ENCODE measurements around the gene TMEM231. TPM values are rescaled to one million over a fixed set of nuclear protein-coding genes. Genes with fewer than 3 reads are reported as not detected.
A peak's percentile ranks its signal among the peaks of the same experiment; 100 is the strongest.
"Not testable (repeated sequence)": the region's sequence is repeated elsewhere in the genome, so short reads cannot be mapped to it uniquely, and the experiment has no call there.

Gene TMEM231
- 10 to 100 TPM; 12.1 to 21.2 (median 20.2) TPM for polyA plus RNA-seq (ENCODE audit: insufficient read length in 4 of 4)

DNA sequence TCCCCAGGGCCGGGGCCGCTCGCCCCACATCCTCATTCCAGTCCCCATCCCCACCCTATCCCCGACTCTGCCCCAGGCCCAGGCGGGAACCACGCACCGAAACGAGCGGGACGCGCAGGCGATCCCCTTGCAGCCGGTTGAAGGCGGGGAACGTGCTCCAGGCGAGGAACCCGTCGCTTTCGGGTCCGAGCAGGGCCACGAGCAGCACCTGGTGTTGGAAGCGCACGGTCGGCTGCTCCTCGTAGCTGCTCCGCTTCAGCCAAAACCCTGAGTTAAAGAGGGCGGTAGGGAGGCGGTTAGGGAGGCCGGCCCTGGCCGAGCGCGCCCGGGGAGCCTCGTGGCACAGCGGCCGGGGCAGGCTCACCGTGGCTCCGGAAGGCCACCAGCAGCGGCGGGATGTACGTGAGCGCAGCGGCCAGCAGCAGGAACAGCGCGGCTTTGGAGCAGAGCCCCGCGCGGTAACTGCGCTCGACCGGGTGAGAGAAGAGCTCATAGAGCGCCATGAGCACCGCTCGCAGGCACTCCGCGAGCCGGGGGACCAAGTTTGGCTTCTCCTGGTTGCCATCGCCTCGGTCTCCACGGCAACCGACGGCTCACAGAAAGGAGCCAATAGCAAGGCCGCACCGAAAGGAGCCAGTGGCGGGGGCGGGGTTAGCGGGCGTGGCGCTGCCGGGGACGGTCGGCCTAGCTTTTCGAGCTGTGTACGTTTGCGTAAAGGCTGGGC, at the start of gene TMEM231:
TSS of gene TMEM231 (minus strand) at position 546 of the 724 bp plus-strand sequence. CDS start at position 503, 43 bp downstream.
- peak; percentile 79 to 89 (median 86) for DNase-seq (ENCODE audit: low read depth in 4 of 4, low spot score in 3 of 4)

GRCh38 chr16:75603241-75603640, 47.2 kb upstream of the TMEM231 start:
- no peak for DNase-seq (ENCODE audit: low read depth in 4 of 4, low spot score in 3 of 4)

GRCh38 chr16:75599452-75600277, 43.6 kb upstream of the TMEM231 start:
- no peak for DNase-seq (ENCODE audit: low read depth in 4 of 4, low spot score in 3 of 4)

GRCh38 chr16:75593825-75594820, 38.1 kb upstream of the TMEM231 start:
- no peak for DNase-seq (ENCODE audit: low read depth in 4 of 4, low spot score in 3 of 4)

DNA sequence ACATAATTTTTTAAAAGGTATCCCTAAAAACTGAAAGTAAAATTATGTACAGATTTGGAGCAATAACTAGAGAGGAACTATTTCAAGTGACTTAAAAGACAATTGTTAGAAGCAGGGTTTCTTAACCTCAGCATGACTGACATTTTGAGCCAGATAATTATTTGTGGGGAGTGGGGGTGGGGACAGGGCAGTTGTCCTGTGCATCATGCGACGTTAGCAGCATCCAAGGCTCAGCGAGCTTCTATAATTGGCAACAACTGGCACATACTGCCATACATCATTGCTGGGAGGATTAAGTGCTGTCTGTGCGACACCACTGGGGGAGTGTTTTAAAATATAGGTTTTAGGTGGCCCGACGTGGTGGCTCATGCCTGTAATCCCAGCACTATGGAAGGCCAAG, 37.3 kb upstream of the TMEM231 start:
- no peak for DNase-seq (ENCODE audit: low read depth in 4 of 4, low spot score in 3 of 4)

GRCh38 chr16:75591927-75592326, 35.9 kb upstream of the TMEM231 start:
- not testable (repeated sequence) for DNase-seq (ENCODE audit: low read depth in 4 of 4, low spot score in 3 of 4)

DNA sequence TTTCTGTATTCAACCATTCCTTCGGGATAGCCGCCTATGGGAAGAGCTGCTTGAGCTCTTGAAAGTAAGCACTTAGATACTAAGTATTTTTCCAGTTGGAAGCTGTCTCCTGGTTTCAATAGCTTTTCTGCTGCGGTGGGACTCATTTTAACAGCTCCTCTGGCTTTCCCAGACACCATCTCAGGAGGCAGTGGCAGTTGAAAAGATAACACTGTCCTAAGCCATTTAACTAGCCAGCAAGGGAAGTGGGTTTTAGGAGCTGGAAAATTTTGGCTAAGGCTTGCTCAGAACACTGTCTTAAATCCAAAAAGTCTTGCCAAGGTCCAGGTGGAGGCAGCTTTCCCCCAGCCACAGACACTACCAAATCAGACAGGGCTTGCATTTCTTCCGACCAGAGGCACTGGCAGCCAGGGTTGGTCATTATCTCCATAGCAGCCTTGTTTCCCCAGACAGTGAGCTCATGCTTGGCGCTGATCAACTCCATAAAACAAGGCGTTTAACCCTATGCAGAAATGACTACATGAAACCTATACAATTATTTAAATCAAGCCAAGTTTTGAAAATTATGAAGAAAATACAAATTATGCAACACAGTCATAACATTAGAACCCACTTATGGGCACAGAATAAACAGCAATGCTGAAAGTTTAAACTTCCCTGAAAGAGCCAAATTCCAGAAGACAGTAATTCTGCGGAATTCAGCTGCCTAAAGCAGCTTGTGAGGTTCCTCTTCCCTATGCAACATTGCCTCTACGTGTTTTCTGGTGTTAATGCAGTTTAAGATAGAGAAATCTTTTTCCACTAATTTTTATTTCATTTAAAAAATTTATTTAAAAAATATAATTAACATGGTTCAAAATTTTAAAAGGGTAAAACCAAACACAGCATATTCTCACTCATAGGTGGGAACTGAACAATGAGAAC, 35.1 kb upstream of the TMEM231 start:
- DNase-seq (ENCODE audit: low read depth in 4 of 4, low spot score in 3 of 4) = no peak

GRCh38 chr16:75589306-75589705, 33.3 kb upstream of the TMEM231 start:
- no peak for DNase-seq (ENCODE audit: low read depth in 4 of 4, low spot score in 3 of 4)

DNA sequence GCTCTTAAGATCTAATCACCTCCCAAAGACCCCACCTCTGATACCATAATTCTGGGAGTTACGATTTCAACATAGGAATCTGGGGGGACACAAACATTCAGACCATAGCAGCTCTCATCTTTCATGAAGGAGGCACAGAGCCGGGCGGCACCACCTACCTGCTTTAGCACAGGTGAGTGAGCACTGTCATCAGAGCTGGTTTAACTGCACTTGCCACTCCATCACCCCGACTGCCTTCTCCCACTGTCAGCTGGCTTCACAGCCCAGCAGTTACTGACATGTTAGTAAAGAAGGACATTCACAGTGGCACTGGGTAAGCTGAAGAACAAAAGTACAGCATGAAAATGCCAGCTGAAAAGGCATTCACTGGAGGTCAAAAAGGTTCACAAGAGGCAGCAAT, 32.7 kb upstream of the TMEM231 start:
- no peak for DNase-seq (ENCODE audit: low read depth in 4 of 4, low spot score in 3 of 4)

DNA sequence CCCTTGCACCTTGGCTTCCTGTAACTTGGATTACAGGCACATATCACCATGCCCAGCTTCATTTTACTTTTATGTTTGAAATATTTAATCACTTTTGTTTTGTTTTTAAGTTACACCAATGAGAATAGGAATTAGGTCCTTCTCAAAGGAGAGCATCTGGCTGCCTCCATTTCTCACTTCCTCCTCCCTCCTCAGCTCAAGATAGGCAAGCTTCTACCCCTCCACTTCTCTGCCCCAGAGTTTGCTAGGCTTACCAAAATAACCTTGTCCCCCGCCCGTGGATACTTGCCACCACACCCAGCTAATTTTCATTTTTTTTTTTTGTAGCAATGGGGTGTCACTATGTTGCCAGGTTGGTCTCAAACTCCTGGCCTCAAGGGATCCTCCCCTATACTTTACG, 28.1 kb upstream of the TMEM231 start:
- DNase-seq (ENCODE audit: low read depth in 4 of 4, low spot score in 3 of 4) = no peak

GRCh38 chr16:75579281-75579834, 23.3 kb upstream of the TMEM231 start:
- no peak for DNase-seq (ENCODE audit: low read depth in 4 of 4, low spot score in 3 of 4)

DNA sequence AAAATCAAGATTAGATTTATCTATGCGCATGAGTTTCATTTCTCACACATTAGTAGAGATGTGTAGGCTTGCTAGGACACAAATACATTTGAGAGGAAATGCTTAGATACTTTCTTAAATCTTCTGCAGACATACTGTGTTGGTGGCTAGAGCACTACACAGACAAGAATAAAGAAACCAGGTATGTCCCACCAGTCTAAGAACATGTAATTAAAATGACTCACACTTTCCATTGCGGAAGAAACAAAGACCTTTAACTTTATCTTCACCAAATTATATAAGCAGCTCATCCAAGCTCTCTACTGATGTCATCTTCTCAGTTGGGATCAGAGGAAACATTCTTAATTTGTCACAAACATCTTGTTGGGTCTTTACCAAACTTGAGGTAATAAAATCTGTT, 22.7 kb upstream of the TMEM231 start:
- no peak for DNase-seq (ENCODE audit: low read depth in 4 of 4, low spot score in 3 of 4)

- DNase-seq (ENCODE audit: low read depth in 4 of 4, low spot score in 3 of 4) = no peak
Observed at GRCh38 chr16:75578212-75578611, 22.2 kb upstream of the TMEM231 start.

GRCh38 chr16:75576384-75576811, 20.3 kb upstream of the TMEM231 start:
- DNase-seq (ENCODE audit: low read depth in 4 of 4, low spot score in 3 of 4) = no peak

- no peak for DNase-seq (ENCODE audit: low read depth in 4 of 4, low spot score in 3 of 4)
Observed at GRCh38 chr16:75575958-75576357, 19.9 kb upstream of the TMEM231 start.

GRCh38 chr16:75573955-75574354, 17.9 kb upstream of the TMEM231 start:
- DNase-seq (ENCODE audit: low read depth in 4 of 4, low spot score in 3 of 4) = no peak

DNA sequence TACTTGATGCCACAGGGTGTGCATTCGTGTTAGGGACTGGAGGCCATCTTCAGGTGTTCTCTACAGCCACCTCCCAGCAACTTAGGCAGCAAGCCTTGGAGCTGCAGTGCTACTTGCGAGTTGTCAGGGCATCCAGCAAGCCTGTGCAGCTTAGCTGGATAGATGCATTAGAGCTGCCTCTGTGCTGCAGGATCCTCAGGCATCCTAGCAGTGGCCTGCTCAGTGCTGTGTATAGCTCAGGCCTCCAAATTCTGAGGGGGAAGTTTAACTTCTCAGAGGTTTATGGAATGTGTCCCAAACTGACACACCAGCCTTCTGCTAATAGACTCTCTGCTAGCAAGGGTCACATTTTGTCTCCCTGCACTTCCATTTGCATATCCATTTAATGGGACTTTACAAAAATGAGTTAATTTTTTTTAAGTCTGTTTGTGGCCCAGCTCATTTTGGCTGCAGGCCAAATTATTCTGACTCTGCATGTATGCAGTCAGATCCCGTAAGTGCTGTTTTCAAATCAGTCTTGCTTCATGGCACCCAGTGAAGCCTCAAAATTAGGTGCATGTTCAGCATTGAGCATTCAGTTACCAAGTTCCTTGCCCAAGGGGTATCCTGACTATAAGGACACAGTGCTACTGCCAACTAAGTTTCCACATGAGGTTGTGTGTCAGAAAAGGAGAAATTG, 17.0 kb upstream of the TMEM231 start:
- no peak for DNase-seq (ENCODE audit: low read depth in 4 of 4, low spot score in 3 of 4)

- DNase-seq (ENCODE audit: low read depth in 4 of 4, low spot score in 3 of 4) = no peak
Observed at GRCh38 chr16:75570396-75571065, 14.5 kb upstream of the TMEM231 start.

Measured in left renal pelvis (tissue), 4 donors.